WTC11 (cell line): ENCODE results near the gene MKX. TPM values are rescaled to one million over a fixed set of nuclear protein-coding genes. Genes with fewer than 3 reads are reported as not detected.

ENCODE experiments used
- ATAC-seq: fragments of 200-7000 bp; cut with Tn5 transposase; 2 replicates; pipeline ENCODE4 v1.10.0; 2021; ENCODE audit warnings: mild to moderate bottlenecking, moderate library complexity
- CTCF ChIA-PET: fragments of 300-600 bp; sonication (Branson Sonifier 250); formaldehyde crosslinking; loops from one replicate; lab custom pipeline; 2021; ENCODE audit warnings: antibody characterized with exemption; lab: Charles Lee
- POLR2A ChIA-PET: fragments of 350-600 bp; sonication (Branson Sonifier 250); formaldehyde crosslinking; loops from one replicate; lab custom pipeline; 2021; ENCODE audit warnings: antibody characterized with exemption; lab: Charles Lee
- DNase-seq: peaks from one replicate; pipeline ENCODE4 v3.0.0; 2021; ENCODE audit warnings: low spot score
- H3K27ac Mint-ChIP-seq: 2 replicates; pipeline ENCODE4 v1.8.0; 2021; ENCODE audit warnings: mixed read lengths
- H3K27me3 Mint-ChIP-seq: 2 replicates; pipeline ENCODE4 v1.8.0; 2021; ENCODE audit warnings: low read depth, mild to moderate bottlenecking, moderate library complexity, mixed read lengths
- H3K36me3 Mint-ChIP-seq: 2 replicates; pipeline ENCODE4 v1.8.0; 2021; ENCODE audit warnings: mixed read lengths
- H3K4me1 Mint-ChIP-seq: 2 replicates; pipeline ENCODE4 v1.8.0; 2022; ENCODE audit warnings: mixed read lengths
- H3K4me3 Mint-ChIP-seq: 2 replicates; pipeline ENCODE4 v1.8.0; 2021; ENCODE audit warnings: mild to moderate bottlenecking, moderate library complexity, mixed read lengths
- H3K9me3 Mint-ChIP-seq: 2 replicates; pipeline ENCODE4 v1.8.0; 2021; ENCODE audit warnings: mixed read lengths
- ATF6 ChIP-seq: sonication (generic); formaldehyde crosslinking; IDR thresholded peaks from 2 replicates; pipeline ENCODE4 v1.8.1; 2023; ENCODE audit warnings: mild to moderate bottlenecking, missing genetic modification reagents
- E2F1 ChIP-seq: sonication (generic); formaldehyde crosslinking; IDR thresholded peaks from 2 replicates; pipeline ENCODE4 v1.8.0; 2022; ENCODE audit warnings: mild to moderate bottlenecking, missing genetic modification reagents
- ERG ChIP-seq: fragments of 250-450 bp; sonication (Bioruptor Pico); IDR thresholded peaks from 2 replicates; pipeline ENCODE4 v1.8.0; 2021; ENCODE audit warnings: mild to moderate bottlenecking
- FOXP4 ChIP-seq: sonication (generic); formaldehyde crosslinking; IDR thresholded peaks from 2 replicates; pipeline ENCODE4 v1.8.0; 2022; ENCODE audit warnings: mild to moderate bottlenecking, missing genetic modification reagents
- GABPB1 ChIP-seq: sonication (generic); formaldehyde crosslinking; IDR thresholded peaks from 2 replicates; pipeline ENCODE4 v1.8.1; 2023; ENCODE audit warnings: mild to moderate bottlenecking, missing genetic modification reagents
- JUN ChIP-seq: sonication (generic); formaldehyde crosslinking; IDR thresholded peaks from 2 replicates; pipeline ENCODE4 v1.8.0; 2023; ENCODE audit warnings: mild to moderate bottlenecking, missing genetic modification reagents
- MYBL2 ChIP-seq: sonication (generic); formaldehyde crosslinking; IDR thresholded peaks from 2 replicates; pipeline ENCODE4 v1.8.1; 2023; ENCODE audit warnings: mild to moderate bottlenecking, moderate library complexity, missing genetic modification reagents
- NFATC4 ChIP-seq: fragments of 250-450 bp; sonication (Bioruptor Pico); IDR thresholded peaks from 2 replicates; pipeline ENCODE4 v1.9.0; 2021; ENCODE audit warnings: mild to moderate bottlenecking
- NFYB ChIP-seq: sonication (generic); formaldehyde crosslinking; conservative IDR thresholded peaks from 2 replicates; pipeline ENCODE4 v1.8.0; 2022; ENCODE audit warnings: low read depth, missing genetic modification reagents
- NR1H2 ChIP-seq: sonication (generic); formaldehyde crosslinking; IDR thresholded peaks from 2 replicates; pipeline ENCODE4 v1.9.0; 2021; ENCODE audit warnings: mild to moderate bottlenecking, moderate library complexity, missing genetic modification reagents
- PREB ChIP-seq: sonication (generic); formaldehyde crosslinking; IDR thresholded peaks from 2 replicates; pipeline ENCODE4 v1.8.1; 2022; ENCODE audit warnings: mild to moderate bottlenecking, missing genetic modification reagents, moderate library complexity, borderline replicate concordance
- RORB ChIP-seq: fragments of 250-450 bp; sonication (Bioruptor Pico); IDR thresholded peaks from 2 replicates; pipeline ENCODE4 v1.9.0; 2021; ENCODE audit warnings: mild to moderate bottlenecking
- TCF7 ChIP-seq: sonication (generic); formaldehyde crosslinking; IDR thresholded peaks from 2 replicates; pipeline ENCODE4 v1.8.0; 2022; ENCODE audit warnings: mild to moderate bottlenecking, low read depth, missing genetic modification reagents, moderate library complexity
- TEAD1 ChIP-seq: sonication (generic); formaldehyde crosslinking; IDR thresholded peaks from 2 replicates; pipeline ENCODE4 v1.8.0; 2022; ENCODE audit warnings: mild to moderate bottlenecking, missing genetic modification reagents
- TEAD4 ChIP-seq: sonication (generic); formaldehyde crosslinking; IDR thresholded peaks from 2 replicates; pipeline ENCODE4 v1.8.0; 2022; ENCODE audit warnings: mild to moderate bottlenecking, missing genetic modification reagents
- ZNF219 ChIP-seq: sonication (generic); formaldehyde crosslinking; IDR thresholded peaks from 2 replicates; pipeline ENCODE4 v1.8.0; 2023; ENCODE audit warnings: missing genetic modification reagents, mild to moderate bottlenecking, borderline replicate concordance
- ZNF232 ChIP-seq: sonication (generic); formaldehyde crosslinking; IDR thresholded peaks from 2 replicates; pipeline ENCODE4 v1.8.0; 2022; ENCODE audit warnings: mild to moderate bottlenecking, missing genetic modification reagents
- ZNF263 ChIP-seq: sonication (generic); formaldehyde crosslinking; IDR thresholded peaks from 2 replicates; pipeline ENCODE4 v1.8.1; 2022; ENCODE audit warnings: low read depth, mild to moderate bottlenecking, moderate library complexity, missing genetic modification reagents
- ZNF396 ChIP-seq: fragments of 250-450 bp; sonication (Bioruptor Pico); IDR thresholded peaks from 2 replicates; pipeline ENCODE4 v1.8.0; 2021; ENCODE audit warnings: mild to moderate bottlenecking, moderate library complexity, borderline replicate concordance
- ZSCAN18 ChIP-seq: fragments of 250-450 bp; sonication (Bioruptor Pico); IDR thresholded peaks from 2 replicates; pipeline ENCODE4 v2.1.2; 2022; ENCODE audit warnings: mild to moderate bottlenecking, moderate library complexity
- total RNA-seq: library from RNA; stranded (reverse); gene quantifications from 3 replicates; pipeline ENCODE4 v1.2.3, GENCODE V29; 2021

The MKX gene
- total RNA-seq, 1 experiment from 2014 or later, result 1.2 TPM

- Mint-ChIP-seq H3K27me3 (no peaks in the 10 kb centered on the region), H3K36me3 (no peaks in the 10 kb centered on the region), H3K4me3 (no peak overlapping the region), H3K9me3 (peaks cover 16% of the 10 kb centered on the region), H3K27ac (peak overlapping the region; percentile 1; the same call in 1 of the 2 replicates), H3K4me1 (no peaks in the 10 kb centered on the region)
- POLR2A ChIA-PET, result no interaction called here
- TF ChIP-seq ZNF219 (CRISPR knock-in tag), result no peak
- TF ChIP-seq JUN (CRISPR knock-in tag), result no peak
- no peak for TF ChIP-seq PREB (CRISPR knock-in tag)
- TF ChIP-seq ERG (CRISPR knock-in tag), result no peak
- DNase-seq (no peak), ATAC-seq (no peak)
- CTCF ChIA-PET, result no interaction called here
These were observed 107.4 kb downstream of the MKX start for GRCh38 chr10:27638071-27638750.

- Mint-ChIP-seq H3K27ac (no peak overlapping the region), H3K4me3 (no peak overlapping the region), H3K9me3 (peaks cover 18% of the 10 kb centered on the region)
- CTCF ChIA-PET, result no interaction called here
- POLR2A ChIA-PET, result no interaction called here
- TF ChIP-seq ZNF219 (CRISPR knock-in tag) (no peak), TEAD4 (CRISPR knock-in tag) (no peak), GABPB1 (CRISPR knock-in tag) (no peak), E2F1 (no peak), TEAD1 (CRISPR knock-in tag) (no peak), TCF7 (CRISPR knock-in tag) (no peak), RORB (CRISPR knock-in tag) (no peak), NFATC4 (CRISPR knock-in tag) (no peak), NFYB (CRISPR knock-in tag) (no peak), FOXP4 (CRISPR knock-in tag) (no peak), ATF6 (CRISPR knock-in tag) (no peak), NR1H2 (CRISPR knock-in tag) (no peak), ZNF232 (CRISPR knock-in tag) (no peak), ZSCAN18 (CRISPR knock-in tag) (no peak), ZNF263 (CRISPR knock-in tag) (no peak), MYBL2 (CRISPR knock-in tag) (no peak), ZNF396 (CRISPR knock-in tag) (no peak)
- TF ChIP-seq, all 79 proteins: peak for 0
- no peaks in the 10 kb centered on the region for H3K36me3 Mint-ChIP-seq
- DNase-seq (no peak), ATAC-seq (no peak)
- H3K27me3 Mint-ChIP-seq, result no peaks in the 10 kb centered on the region
- H3K4me1 Mint-ChIP-seq, result no peaks in the 10 kb centered on the region
These were observed 108.0 kb downstream of the MKX start for GRCh38 chr10:27637601-27638000.
